Glutamatergic neuron (in vitro differentiated cells): ENCODE data around the gene MAEA. TPM values are rescaled to one million over a fixed set of nuclear protein-coding genes. Genes with fewer than 3 reads are reported as not detected.

Experiments used
- DNase-seq: peaks from one replicate; pipeline ENCODE4 v3.0.0; 2022
- H3K27ac Mint-ChIP-seq: one replicate; pipeline ENCODE4 v1.8.0; 2020; ENCODE audit warnings: mild to moderate bottlenecking, mixed read lengths, inconsistent platforms; ENCODE audit not compliant: unreplicated experiment
- H3K27me3 Mint-ChIP-seq: one replicate; pipeline ENCODE4 v1.8.0; 2020; ENCODE audit warnings: mild to moderate bottlenecking, moderate library complexity, mixed read lengths, inconsistent platforms; ENCODE audit not compliant: unreplicated experiment
- H3K36me3 Mint-ChIP-seq: one replicate; pipeline ENCODE4 v1.8.0; 2020; ENCODE audit warnings: mild to moderate bottlenecking, mixed read lengths, inconsistent platforms; ENCODE audit not compliant: unreplicated experiment
- H3K4me1 Mint-ChIP-seq: one replicate; pipeline ENCODE4 v1.8.0; 2020; ENCODE audit warnings: mild to moderate bottlenecking, low read depth, mixed read lengths, inconsistent platforms; ENCODE audit not compliant: unreplicated experiment
- H3K4me3 Mint-ChIP-seq: one replicate; pipeline ENCODE4 v1.8.0; 2020; ENCODE audit warnings: mild to moderate bottlenecking, mixed read lengths, inconsistent platforms; ENCODE audit not compliant: unreplicated experiment
- H3K9me3 Mint-ChIP-seq: one replicate; pipeline ENCODE4 v1.8.0; 2020; ENCODE audit warnings: mild to moderate bottlenecking, moderate library complexity, mixed read lengths, inconsistent platforms; ENCODE audit not compliant: unreplicated experiment
- CTCF ChIP-seq: fragments of 200-600 bp; sonication (generic); IDR thresholded peaks from one replicate; pipeline ENCODE4 v1.5.0; 2021; ENCODE audit not compliant: partially characterized antibody, unreplicated experiment
- total RNA-seq: library from RNA; stranded (reverse); fragmentation: NEBNext Ultra II Directional; extraction: Animal tissue kit (Norgen Biotek cat#: 25700); gene quantifications from one replicate; pipeline ENCODE4 v1.2.1, GENCODE V29; 2021; ENCODE audit not compliant: unreplicated experiment

Gene MAEA
- total RNA-seq, 1 donor from 2014 or later, result 77.2 TPM

- no peak for TF ChIP-seq CTCF
- no peak for DNase-seq
- Mint-ChIP-seq H3K4me1 (no peaks in the 10 kb centered on the region), H3K27me3 (no peaks in the 10 kb centered on the region), H3K27ac (no peak overlapping the region), H3K36me3 (peaks cover 20% of the 10 kb centered on the region), H3K9me3 (peaks cover 1% of the 10 kb centered on the region), H3K4me3 (no peak overlapping the region)
Observed at GRCh38 chr4:1375761-1376322, 86.2 kb downstream of the MAEA start.

GRCh38 chr4:1376391-1376840, 86.7 kb downstream of the MAEA start:
- Mint-ChIP-seq H3K9me3 (peaks cover 3% of the 10 kb centered on the region), H3K27ac (no peak overlapping the region), H3K36me3 (peaks cover 15% of the 10 kb centered on the region), H3K4me3 (no peak overlapping the region), H3K27me3 (peaks cover 1% of the 10 kb centered on the region), H3K4me1 (peaks cover 1% of the 10 kb centered on the region)
- peak; percentile 6 for DNase-seq
- no peak for TF ChIP-seq CTCF

- no peak overlapping the region for H3K27ac Mint-ChIP-seq
- no peak for TF ChIP-seq CTCF
- peaks cover 6% of the 10 kb centered on the region for H3K4me1 Mint-ChIP-seq
- peak; percentile 31 for DNase-seq
- H3K9me3 Mint-ChIP-seq, result peaks cover 5% of the 10 kb centered on the region
- no peak overlapping the region for H3K4me3 Mint-ChIP-seq
- peaks cover 3% of the 10 kb centered on the region for H3K27me3 Mint-ChIP-seq
- H3K36me3 Mint-ChIP-seq, result peaks cover 14% of the 10 kb centered on the region
Observed at GRCh38 chr4:1376841-1377605, 87.3 kb downstream of the MAEA start.

- peaks cover 5% of the 10 kb centered on the region for H3K9me3 Mint-ChIP-seq
- peaks cover 3% of the 10 kb centered on the region for H3K27me3 Mint-ChIP-seq
- peaks cover 13% of the 10 kb centered on the region for H3K36me3 Mint-ChIP-seq
- peaks cover 11% of the 10 kb centered on the region for H3K4me1 Mint-ChIP-seq
- TF ChIP-seq CTCF, result no peak
- peak; percentile 8 for DNase-seq
- H3K4me3 Mint-ChIP-seq, result no peak overlapping the region
- H3K27ac Mint-ChIP-seq, result no peak overlapping the region
Observed at GRCh38 chr4:1377606-1378261, 88.0 kb downstream of the MAEA start.
